Measurements from ENCODE around the gene PRB2.
A peak's percentile ranks its signal among the peaks of the same experiment; 100 is the strongest.
"Not testable (repeated sequence)": the region's sequence is repeated elsewhere in the genome, so short reads cannot be mapped to it uniquely, and the experiment has no call there.

The PRB2 gene

DNA sequence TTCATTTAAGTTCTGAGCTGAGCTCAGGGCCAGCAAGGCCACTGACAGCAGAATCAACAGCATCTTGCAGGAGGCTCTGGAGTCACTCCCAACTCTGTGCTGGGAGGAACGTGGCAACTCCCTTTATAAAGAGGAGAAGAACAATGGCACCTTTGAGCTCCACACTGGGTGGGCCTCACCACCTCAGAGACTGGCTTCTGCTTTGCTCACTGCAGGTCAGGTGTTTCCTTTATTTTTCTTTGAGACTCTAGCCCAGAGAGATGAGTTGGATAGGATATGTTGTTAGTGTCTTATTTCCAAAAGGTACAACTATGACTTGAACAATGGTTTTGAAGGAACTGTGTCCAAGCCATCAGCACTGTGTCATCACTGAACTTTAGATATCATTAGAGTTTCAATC, at the start of gene PRB2:
Gene PRB2 (minus strand): TSS at position 101 of the 400 bp plus-strand sequence. CDS start 38 bp downstream, at position 63.
- FAIRE-seq, result peak; percentile 36
- DNase-seq (ENCODE audit: insufficient read length, low spot score), result not testable (repeated sequence)

DNA sequence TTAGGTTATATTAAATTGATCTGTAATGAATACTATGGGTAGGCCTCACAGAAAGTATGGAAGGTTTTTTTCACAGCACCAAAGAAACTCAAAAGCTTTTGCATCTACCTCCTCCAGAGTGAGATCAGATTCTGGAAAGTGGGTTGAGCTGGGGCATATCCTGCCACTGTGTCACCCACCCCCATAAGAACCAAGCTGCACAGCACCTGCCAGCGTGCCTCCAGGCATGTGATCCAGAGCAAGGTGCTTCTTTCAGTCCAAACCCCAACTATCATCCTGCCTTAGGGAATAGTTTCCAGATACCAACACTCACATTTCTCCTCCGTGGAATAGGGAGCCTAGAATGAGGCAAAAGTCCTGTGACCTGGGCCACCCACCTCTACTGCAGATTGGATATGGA, 42.6 kb upstream of the PRB2 start:
- FAIRE-seq, result no peak
- no peak for TF ChIP-seq POLR2A (IDR thresholded peaks at IDR 0.05; ENCODE audit: low read depth, low read length)

DNA sequence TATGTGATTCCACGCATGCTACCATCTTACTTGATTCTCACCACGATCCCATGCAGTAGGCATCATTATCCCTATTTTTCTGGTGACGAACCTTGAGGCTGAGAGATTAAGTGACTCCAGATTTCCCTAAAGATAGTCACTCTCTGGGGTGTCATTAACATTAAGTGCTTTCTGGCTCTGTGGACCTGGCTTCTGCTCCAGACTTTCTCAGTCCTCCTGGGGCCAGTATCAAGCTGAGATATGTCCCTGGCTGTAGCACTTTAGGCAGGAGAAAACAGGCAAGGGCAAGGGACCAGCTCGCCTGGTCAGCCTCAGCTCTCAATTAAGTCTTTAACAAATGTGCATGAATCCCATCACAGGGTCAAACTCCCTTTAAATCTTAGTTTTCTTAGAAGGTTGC, 38.3 kb upstream of the PRB2 start:
- no peak for FAIRE-seq
- DNase-seq (ENCODE audit: insufficient read length, low spot score), result no peak
- no peak for TF ChIP-seq POLR2A (IDR thresholded peaks at IDR 0.05; ENCODE audit: low read depth, low read length)

More for the DNA sequence above, 42.6 kb upstream of the PRB2 start:
- no peak for DNase-seq (ENCODE audit: insufficient read length, low spot score)

DNA sequence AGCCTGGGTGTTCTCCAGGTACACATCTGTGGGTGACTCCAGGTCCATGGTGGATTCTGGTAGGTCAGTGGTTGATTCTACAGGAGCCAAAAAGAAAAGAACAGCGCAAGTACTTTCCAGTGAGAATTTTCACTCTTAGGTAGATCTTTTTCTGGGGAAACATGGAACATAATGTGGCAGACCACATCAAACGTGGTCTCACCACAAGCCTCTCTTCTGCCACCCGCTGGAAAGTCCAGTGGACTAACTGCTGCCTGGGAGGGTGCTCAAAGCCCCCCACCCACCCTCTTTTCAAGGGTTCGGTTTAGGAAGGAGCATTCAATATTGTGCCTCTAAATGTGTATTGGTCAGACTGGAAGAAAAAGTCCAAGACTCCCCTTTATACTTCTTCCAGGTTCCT, 36.1 kb upstream of the PRB2 start:
- FAIRE-seq (no peak), DNase-seq (ENCODE audit: insufficient read length, low spot score) (no peak)
- no peak for TF ChIP-seq POLR2A (IDR thresholded peaks at IDR 0.05; ENCODE audit: low read depth, low read length)

DNA sequence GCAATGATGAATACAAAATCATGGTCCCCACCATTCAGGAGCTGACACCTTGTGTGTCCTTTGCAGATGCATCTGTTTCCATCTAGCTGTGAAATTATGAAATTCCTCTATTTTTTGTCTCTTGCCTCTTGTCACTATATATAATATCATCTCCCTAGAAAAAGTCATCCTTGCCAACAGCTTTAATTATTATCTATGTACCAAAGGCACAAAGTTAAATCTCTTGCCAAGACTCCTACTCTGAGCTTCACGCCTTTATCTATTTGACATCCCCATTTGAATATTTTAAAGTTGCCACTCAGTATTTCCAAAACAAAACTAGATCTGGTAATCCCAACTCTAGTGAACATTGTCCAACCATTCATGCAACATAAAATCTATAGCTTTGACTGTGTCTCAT, 32.0 kb upstream of the PRB2 start:
- TF ChIP-seq POLR2A (IDR thresholded peaks at IDR 0.05; ENCODE audit: low read depth, low read length), result no peak
- FAIRE-seq (no peak), DNase-seq (ENCODE audit: insufficient read length, low spot score) (no peak)

DNA sequence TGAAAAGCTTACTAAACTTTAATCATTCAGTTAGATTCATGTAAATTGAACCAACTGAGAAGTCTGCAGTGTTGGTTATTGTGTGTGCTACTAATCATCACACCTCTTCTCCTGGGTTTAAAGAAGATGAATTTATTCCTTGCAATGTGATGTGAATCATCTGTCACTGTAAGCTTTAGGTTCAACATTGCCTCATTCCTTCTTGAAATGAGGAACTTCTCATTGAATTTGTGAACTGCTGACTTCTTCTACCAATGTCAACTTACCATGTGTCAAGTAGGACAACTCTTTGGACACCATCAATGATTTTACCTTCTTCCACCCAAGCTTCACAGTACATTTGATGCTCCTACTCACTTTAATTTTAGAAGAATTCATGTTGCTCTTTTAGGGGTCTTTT, 17.4 kb upstream of the PRB2 start:
- no peak for TF ChIP-seq POLR2A (IDR thresholded peaks at IDR 0.05; ENCODE audit: low read depth, low read length)
- FAIRE-seq (no peak), DNase-seq (ENCODE audit: insufficient read length, low spot score) (no peak)

DNA sequence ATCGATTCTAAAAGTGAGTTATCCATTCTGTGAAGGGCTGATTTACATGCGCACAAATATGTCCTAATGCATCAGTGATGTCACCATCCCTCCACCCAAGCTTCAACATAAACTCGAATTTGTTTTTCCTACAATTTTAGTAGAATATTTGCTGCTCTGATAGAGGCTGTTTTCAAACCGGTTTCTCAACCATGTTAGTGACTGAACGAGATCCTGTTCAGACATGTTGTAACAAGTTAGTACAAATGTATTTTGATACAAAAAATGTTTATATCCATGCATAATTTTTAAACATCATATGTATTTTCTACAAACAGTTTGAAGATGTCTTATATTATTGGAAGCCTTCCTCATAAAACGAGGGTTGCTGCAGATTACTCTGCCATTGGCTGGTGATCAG, 12.7 kb upstream of the PRB2 start:
- no peak for TF ChIP-seq POLR2A (IDR thresholded peaks at IDR 0.05; ENCODE audit: low read depth, low read length)
- no peak for DNase-seq (ENCODE audit: insufficient read length, low spot score)
- no peak for FAIRE-seq

DNA sequence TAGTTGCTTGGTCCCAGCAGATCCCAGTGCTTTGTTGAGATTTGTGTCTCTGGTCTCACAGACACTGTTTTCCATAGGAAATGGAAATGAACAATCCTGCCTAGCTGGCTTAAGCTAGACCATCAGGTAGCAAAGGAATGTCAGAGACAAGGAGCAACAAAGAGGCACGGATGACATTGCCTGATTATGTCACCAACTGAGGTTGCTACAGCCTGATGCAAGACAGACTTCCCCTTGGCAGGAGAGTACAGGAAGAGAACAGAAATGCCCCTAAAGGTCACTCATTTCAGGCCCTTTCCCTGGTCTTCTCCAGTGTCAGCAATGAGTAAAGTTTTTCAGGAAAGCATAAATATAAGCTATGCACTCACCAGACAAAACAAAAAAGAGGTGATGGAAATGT, 2.0 kb upstream of the PRB2 start:
- DNase-seq (ENCODE audit: insufficient read length, low spot score) (no peak), FAIRE-seq (no peak)
- TF ChIP-seq POLR2A (IDR thresholded peaks at IDR 0.05; ENCODE audit: low read depth, low read length), result no peak

DNA sequence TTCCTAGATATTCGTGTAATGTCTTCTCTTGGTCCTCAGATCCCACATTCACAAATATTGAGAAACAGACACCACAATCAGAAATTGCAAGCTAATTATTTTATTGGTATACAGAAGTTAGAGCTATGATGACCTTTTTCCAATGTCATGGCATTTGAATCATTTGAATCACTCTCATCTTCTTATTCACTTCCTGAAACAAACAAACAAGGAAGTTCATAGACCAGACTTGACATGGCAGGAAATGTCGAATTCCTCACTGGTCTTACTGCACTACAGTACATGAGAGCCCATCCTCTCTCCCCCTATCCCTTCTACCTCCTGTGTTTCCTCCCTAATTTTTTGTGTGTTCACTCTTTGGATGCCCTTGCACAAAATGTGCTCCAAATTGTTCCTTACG, 3.9 kb downstream of the PRB2 start:
- FAIRE-seq, result not testable (repeated sequence)

DNA sequence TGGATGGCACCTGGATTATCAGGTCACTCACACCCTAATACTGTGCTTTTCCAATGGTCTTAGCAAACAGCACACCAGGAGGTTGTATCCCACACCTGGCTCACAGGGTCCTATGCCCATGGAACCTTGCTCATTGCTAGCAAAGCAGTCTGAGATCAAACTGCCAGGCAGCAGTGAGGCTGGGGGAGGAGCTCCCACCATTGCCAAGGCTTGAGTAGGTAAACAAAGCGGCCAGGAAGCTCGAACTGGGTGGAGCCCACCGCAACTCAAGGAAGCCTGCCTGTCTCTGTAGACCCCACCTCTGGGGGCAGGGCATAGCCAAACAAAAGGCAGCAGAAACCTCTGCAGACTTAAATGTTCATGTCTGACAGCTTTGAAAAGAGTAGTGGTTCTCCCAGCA, 17.9 kb downstream of the PRB2 start:
- not testable (repeated sequence) for FAIRE-seq; DNase-seq (ENCODE audit: insufficient read length, low spot score)

More for the DNA sequence above, 3.9 kb downstream of the PRB2 start:
- not testable (repeated sequence) for DNase-seq (ENCODE audit: insufficient read length, low spot score)

DNA sequence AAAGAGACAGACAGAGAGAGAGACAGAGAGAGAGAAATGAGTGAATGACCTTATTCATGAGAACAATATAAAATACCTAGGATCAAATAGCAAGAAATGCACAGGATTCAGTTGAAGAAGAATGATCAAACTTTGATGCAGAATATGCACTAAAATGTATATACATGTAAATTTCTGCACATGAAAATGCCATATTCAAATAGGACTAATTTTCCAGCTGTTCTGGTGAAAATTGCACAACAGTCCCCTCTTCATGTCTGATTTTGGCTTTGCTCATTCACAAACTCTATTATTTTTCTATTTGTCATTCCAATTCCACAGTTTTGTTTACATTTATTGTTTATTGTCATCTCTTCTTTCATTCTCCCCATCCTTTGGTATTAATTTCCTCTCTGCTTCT, 34.2 kb downstream of the PRB2 start:
- DNase-seq (ENCODE audit: insufficient read length, low spot score) (no peak), FAIRE-seq (no peak)
- TF ChIP-seq POLR2A (IDR thresholded peaks at IDR 0.05; ENCODE audit: low read depth, low read length), result no peak

DNA sequence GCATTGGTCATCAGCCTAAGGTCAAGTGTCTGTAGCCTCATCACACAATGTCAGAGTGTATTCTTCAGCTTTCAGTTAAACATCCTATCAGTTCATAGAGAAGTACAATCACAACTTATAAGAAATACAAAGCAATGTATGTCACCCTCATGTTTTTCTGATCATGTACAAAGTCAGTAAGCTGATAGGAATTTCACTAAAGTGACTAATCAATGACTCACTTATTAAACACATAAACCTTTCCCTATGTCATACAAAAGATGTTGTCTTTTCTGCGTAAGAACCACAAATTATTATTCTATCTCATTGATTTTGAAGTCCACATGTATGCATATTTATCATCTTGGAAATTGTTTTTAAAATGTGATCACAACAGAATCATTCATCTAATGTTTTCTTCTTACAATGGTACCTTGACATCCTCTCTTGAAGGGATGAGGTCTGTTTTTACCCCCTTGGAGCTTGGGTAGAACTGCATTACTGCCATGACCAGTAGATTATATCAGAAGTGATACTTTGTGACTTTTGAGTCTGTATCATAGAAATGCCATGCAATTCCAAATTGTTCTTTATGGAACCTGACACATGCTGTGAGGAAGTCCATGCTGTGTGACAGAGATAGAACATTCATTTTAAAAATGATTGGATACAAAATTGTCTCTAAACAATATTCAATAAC, 35.0 kb downstream of the PRB2 start:
- FAIRE-seq, result peak; percentile 72
- not testable (repeated sequence) for DNase-seq (ENCODE audit: insufficient read length, low spot score)

DNA sequence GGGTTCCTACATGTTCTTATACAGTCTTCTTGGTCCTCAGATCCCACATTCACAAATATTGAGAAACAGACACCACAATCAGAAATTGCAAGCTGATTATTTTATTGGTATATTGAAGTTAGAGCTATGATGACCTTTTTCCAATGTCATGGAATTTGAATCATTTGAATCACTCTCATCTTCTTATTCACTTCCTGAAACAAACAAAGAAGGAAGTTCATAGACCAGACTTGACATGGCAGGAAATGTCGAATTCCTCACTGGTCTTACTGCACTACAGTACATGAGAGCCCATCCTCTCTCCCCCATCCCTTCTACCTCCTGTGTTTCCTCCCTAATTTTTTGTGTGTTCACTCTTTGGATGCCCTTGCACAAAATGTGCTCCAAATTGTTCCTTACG, 43.6 kb downstream of the PRB2 start:
- FAIRE-seq; DNase-seq (ENCODE audit: insufficient read length, low spot score): not testable (repeated sequence)

DNA sequence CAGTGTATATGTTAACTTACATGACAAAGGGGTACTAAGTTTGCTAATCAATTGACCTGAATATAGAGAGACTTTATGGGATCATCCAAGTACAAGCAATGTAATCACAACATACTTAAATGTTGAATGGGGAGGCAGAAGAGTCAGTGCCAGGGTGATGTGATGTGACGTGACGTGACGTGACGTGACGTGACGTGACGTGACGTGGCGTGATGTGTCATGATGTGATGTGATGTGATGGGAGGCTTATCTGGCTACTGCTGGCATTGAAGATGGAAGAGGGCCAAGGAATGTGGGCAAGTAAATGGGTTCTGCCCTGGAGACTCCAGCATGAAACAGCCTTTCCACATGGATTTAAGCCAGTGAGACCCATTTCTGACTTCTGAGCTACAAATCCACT, 46.9 kb downstream of the PRB2 start:
- no peak for TF ChIP-seq POLR2A (IDR thresholded peaks at IDR 0.05; ENCODE audit: low read depth, low read length)
- DNase-seq (ENCODE audit: insufficient read length, low spot score) (no peak), FAIRE-seq (no peak)

DNA sequence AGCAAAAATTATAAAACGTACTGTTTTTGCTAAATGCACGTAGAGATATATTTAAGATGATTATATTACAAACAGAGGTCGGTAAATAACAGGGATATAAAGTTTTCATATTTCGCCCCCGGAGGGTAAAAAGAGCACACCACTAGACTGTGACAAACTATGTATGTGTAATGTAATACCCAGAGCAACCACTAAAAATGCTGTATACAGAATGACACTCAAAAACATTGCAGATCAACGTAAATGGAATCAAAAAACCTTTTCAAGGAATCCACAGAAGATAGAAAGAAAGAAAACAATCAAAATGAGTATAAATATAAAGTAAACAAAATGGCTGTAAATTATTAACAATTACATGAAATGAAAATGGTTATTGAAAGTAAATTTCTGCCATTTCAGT, 47.6 kb downstream of the PRB2 start:
- DNase-seq (ENCODE audit: insufficient read length, low spot score) (no peak), FAIRE-seq (no peak)
- TF ChIP-seq POLR2A (IDR thresholded peaks at IDR 0.05; ENCODE audit: low read depth, low read length), result no peak

DNA sequence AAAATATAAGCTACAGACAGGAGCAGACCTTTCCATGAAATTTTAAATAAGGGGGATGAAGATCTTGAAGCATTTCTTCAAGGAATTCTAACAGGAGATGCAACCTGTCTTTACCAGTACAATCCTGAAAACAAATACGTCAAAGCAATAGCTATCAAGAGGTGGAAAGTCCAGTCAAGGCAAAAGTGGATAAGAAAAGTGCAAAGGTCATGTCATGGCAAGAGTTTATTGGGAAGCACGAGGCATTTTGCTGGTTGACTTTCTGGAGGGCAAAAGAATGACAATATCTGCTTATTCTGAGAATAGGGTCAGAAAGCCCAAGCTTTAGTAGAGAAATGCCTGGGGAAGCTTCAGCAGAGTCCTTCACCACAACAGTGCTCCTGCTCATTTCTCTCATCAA, 50.9 kb downstream of the PRB2 start:
- DNase-seq (ENCODE audit: insufficient read length, low spot score), result no peak
- no peak for TF ChIP-seq POLR2A (IDR thresholded peaks at IDR 0.05; ENCODE audit: low read depth, low read length)
- FAIRE-seq, result no peak
